HS-5 (cell line): ENCODE measurements around the gene SRCAP.

Experiments
- DNase-seq: peaks from one replicate; pipeline ENCODE4 v3.0.0-alpha.2; 2012; ENCODE audit warnings: low read depth

Gene SRCAP

DNA sequence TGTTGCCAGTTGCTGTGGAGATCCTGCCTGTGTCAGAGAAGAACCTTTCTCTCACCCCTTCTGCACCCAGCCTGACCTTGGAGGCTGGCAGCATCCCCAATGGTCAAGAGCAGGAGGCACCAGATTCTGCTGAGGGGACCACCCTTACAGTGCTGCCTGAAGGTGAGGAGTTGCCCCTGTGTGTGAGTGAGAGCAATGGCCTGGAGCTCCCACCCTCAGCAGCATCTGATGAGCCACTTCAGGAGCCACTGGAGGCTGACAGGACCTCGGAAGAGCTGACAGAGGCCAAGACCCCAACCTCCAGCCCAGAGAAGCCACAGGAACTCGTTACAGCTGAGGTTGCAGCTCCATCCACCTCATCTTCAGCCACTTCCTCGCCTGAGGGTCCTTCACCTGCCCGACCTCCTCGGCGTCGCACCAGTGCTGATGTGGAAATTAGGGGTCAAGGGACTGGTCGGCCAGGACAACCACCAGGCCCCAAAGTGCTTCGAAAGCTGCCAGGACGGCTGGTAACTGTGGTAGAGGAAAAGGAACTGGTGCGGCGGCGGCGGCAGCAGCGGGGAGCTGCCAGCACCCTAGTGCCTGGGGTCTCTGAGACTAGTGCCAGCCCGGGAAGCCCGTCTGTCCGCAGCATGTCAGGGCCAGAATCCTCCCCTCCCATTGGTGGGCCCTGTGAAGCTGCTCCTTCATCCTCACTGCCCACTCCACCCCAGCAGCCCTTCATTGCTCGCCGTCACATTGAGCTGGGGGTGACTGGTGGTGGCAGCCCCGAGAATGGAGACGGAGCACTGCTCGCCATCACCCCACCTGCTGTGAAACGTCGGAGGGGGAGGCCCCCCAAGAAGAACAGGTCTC, 39.0 kb downstream of the SRCAP start:
- DNase-seq, result no peak

DNA sequence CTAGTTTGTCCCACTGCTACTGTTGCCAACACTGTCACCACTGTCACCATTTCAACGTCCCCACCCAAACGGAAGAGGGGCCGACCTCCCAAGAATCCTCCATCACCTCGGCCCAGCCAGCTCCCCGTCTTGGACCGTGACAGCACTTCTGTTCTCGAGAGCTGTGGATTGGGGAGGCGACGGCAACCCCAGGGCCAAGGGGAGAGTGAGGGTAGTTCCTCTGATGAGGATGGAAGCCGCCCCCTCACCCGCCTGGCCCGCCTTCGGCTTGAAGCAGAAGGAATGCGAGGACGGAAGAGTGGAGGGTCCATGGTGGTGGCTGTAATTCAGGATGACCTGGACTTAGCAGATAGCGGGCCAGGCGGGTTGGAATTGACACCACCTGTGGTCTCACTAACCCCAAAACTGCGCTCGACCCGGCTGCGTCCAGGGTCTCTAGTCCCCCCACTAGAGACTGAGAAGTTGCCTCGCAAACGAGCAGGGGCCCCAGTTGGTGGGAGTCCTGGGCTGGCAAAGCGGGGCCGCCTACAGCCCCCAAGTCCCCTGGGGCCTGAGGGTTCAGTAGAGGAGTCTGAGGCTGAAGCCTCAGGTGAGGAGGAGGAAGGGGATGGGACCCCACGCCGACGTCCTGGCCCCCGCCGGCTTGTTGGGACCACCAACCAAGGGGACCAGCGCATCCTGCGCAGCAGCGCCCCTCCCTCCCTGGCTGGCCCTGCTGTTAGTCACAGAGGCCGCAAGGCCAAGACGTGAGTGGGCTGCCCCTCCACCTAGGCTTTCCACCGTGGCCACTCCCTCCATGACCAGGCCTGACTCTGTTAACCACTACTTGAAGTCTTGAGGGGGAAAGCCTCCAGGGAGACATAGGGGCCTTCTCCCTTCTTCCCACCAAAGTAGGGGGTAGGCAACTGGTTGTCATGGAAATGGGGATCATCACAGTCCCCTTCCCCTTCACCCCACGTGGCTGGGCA, 40.3 kb downstream of the SRCAP start:
- no peak for DNase-seq

DNA sequence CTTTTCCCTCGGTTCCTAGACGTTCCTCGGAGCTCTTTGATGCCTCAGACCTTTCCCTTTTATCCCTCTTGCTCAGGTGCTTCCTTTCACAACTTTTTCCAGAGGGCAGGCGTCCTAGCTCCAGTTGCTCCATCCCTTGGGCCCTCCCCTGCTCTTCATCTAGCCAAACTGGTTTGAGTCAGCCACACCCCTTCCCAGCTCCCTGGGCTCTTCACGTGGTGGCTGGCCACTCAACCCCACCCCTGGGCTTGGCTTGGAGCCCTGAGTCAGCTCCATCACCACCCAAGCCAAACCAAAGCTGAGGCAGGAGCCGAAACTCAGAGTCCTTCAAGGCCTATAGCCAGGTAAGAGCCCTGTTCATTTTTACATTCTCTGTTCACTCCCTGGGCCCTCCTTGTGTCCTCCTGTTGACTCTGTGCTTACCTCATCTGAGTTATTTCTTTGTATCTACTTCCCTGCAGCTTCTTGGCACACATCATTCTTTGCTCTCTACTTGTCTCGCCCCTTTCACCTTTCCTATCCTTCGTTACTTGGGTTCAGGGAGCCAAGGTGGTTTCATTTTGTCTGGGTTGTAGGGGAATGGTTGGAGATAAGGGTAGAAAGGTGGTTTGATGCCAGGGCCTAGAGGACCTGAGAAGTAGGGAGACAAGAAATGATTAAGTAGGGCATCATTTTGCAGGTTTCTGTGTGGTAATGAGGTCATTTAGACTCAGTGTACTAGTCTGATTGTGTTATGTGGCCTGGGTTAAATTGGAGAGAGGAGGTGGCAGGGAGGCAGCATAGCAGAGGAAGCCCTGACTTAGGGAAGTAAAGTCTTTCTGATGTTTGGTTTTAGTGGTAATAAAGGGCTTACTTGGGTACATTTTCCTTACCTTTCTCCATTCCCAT, 41.6 kb downstream of the SRCAP start:
- DNase-seq, result peak; percentile 59

DNA sequence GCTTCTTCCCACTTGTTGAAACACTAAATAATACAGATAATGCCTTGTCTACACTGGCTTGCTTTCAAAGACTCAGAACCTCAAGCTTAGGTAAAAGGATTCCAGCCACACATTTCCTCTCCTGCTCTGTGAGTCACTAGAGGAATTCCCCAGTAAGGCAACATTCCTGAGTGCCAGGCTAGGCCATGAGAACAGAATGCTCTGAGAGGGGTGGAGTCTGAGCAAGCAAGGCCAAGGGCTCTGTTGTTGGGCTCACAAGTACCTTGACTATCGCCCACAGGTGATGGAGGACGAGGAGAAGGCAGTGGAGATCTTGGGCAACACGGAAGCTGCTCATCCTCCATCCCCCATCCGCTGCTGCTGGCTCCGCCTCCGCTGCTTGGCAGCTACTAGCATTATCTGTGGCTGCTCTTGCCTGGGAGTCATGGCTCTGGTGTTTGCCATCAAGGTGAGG, 42.5 kb downstream of the SRCAP start:
- DNase-seq, result peak; percentile 79

GRCh38 chr16:30743716-30744115, 44.7 kb downstream of the SRCAP start:
- DNase-seq, result no peak

DNA sequence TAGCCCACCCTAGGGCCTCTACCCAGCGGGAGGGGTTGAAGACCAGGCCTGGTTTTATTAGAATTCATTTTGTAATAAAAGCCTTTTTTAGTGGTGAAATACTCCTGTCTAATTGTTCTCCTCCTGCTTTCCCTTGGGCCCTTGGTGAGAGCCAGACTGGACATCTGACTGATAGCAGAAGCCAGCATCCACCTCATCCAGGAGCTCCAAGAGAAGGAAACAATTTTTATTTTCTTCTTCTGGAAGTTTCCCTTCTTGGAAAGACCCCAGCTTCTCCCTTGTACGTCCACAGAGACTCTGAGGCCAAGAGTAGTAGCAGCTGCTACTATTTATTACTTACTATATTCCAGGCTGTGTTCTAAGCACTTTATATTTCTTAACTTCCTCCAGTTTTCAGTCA, 45.2 kb downstream of the SRCAP start:
- DNase-seq, result no peak

DNA sequence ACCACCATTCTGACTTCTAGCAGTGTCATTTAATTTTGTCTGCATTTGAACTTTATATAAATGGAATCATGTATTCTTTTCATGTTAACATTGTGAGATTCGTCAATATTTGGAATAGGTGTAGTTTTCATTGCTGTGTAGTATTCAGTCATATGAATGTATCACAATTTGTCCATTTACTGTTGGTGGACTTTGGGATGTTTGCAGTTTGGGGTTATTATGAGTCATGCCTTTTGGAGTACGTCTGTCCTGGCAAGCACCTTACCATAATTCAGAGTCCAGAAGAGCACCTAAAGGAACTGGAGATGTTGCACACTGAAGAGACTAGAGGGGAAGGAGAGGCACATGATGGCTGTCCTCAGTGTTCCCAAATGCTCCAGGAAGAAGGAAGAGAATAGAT, 46.1 kb downstream of the SRCAP start:
- no peak for DNase-seq

DNA sequence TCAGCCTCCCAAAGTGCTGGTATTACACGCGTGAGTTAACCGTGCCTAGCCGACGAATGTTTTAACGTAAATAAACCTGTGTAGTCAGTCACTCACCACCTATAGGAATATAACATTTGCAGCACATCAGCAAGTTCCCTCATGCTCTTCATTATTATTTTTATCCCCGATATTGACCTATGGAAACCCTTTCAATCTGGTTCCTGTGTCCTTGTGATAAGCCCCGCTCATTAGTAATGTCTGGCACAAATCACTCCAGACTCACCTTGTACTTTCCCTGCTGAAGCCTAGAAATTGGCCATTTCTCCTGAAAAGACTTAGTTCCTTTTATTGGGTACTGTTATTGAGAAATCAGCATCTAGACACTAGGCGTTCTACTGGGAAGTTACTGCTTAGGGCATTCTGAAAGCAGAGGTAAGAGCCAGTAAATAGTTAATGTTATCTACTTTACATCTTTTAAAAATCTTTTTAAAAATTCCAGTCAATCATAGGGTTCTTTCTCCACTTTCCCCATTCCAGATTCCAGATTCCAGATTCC, 47.7 kb downstream of the SRCAP start:
- no peak for DNase-seq

DNA sequence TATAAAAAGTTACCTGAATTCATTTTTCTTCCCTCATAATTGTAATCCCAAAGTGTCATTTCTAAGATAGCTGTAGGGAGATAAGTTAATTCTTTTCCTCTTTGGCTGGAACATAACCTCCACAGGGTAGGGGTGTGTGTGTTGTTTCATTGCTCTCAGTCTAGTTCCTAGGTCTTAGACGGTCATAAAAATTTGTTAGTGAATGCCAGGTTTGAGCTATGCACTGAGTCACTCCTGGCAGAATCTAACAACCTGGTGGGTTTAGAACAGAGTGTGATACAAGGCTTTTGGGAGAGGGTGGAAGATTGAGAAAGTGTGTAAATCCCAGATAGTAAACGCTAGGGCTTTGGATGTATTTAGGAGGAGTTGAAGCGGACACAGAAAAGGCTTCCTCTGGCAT, 48.4 kb downstream of the SRCAP start:
- no peak for DNase-seq

GRCh38 chr16:30747799-30748633, 49.0 kb downstream of the SRCAP start, which contains the start of gene PHKG2:
PHKG2 (plus strand) TSS chr16:30748425; CDS start chr16:30748821, 396 bp downstream.
- peak; percentile 93 for DNase-seq

- DNase-seq, result no peak
These were observed 49.9 kb downstream of the SRCAP start for GRCh38 chr16:30748634-30749445.

- no peak for DNase-seq
These were observed 51.2 kb downstream of the SRCAP start for GRCh38 chr16:30750201-30750600.

- DNase-seq, result no peak
These were observed 52.0 kb downstream of the SRCAP start for GRCh38 chr16:30750876-30751465.

- no peak for DNase-seq
These were observed 54.6 kb downstream of the SRCAP start for GRCh38 chr16:30753596-30753995.

DNA sequence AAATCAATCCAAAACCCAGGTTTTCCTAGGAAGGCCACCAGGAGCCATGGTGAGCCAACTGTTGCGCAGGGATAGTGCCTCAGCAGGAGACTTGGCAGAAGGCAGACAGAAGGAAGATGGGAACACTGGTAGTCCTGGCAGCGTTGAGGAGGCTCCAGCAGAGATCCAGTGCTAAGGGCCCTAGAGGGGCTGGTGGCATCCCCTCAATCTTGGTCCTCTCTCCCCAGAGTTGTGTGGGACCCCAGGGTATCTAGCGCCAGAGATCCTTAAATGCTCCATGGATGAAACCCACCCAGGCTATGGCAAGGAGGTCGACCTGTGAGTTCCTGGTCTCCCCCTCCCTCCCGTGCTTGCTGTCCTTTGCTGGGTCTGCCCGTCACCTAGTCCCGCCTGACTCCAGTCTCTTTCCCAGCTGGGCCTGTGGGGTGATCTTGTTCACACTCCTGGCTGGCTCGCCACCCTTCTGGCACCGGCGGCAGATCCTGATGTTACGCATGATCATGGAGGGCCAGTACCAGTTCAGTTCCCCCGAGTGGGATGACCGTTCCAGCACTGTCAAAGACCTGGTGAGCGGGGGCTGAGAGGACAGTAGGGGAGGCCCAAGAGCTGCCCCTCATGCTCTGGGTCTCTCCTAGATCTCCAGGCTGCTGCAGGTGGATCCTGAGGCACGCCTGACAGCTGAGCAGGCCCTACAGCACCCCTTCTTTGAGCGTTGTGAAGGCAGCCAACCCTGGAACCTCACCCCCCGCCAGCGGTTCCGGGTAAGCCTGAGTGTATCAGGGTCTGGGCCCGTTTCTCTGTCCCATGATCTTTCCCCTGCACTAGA, 57.2 kb downstream of the SRCAP start:
- no peak for DNase-seq

GRCh38 chr16:30756781-30757100, 57.8 kb downstream of the SRCAP start:
- DNase-seq, result no peak

GRCh38 chr16:30757316-30757715, 58.3 kb downstream of the SRCAP start:
- no peak for DNase-seq

DNA sequence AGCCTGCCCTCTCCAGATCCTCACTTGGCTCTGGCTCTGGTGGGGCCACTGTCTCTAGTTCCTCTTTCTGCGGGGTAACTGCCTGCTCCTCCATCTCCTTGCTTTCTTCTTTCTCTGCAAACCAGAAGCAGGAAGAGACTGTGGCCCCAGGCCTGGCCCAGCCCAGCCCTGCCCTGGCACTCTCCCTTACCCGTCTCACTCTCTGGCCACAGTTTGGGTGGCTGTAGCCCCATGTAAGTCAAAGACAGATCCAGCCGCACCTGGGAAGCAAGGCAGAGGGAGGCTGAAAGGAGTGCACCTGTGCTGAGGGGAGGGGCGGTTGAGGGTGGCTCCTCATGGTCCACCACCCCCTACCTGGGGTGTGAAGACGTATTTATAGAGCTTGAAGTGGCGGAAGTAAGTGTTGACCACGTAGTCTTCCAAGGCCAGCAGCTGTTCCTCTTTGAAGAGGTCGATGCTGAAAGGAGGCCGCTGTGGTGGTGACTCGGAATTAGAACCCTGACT, 60.1 kb downstream of the SRCAP start:
- DNase-seq, result no peak
